ENCODE results near the gene OR4K15. TPM values are rescaled to one million over a fixed set of nuclear protein-coding genes. Genes with fewer than 3 reads are reported as not detected.

OR4K15 gene
- not detected in 2 replicates for total RNA-seq

GRCh38 chr14:19975291-19975690, at the start of gene OR4K15:
OR4K15 (plus strand) TSS chr14:19975591; CDS start chr14:19975591, 0 bp downstream.

GRCh38 chr14:19930617-19931016, 44.8 kb upstream of the OR4K15 start, which contains the start of gene OR4K1:
OR4K1 (plus strand) TSS chr14:19930917; CDS start chr14:19935667, 4,750 bp downstream.

GRCh38 chr14:20001863-20002262, 26.5 kb downstream of the OR4K15 start, which contains the start of gene OR4Q2:
OR4Q2 (plus strand) TSS chr14:20002163.

GRCh38 chr14:20019257-20019865, 44.0 kb downstream of the OR4K15 start, which contains the start of gene OR4K14:
OR4K14 (minus strand) TSS chr14:20019307; CDS start chr14:20015193, 4,114 bp downstream.

Other genes with a start within 250 kb of the OR4K15 start
- gene OR4Q3, start 232.0 kb upstream of the OR4K15 start, total RNA-seq: not detected in 2 replicates
- gene OR4M1, start 202.1 kb upstream of the OR4K15 start, total RNA-seq: not detected in 2 replicates
- gene OR4N2, start 171.8 kb upstream of the OR4K15 start, total RNA-seq: not detected in 2 replicates
- not detected in 2 replicates for gene OR4K2, start 100.4 kb upstream of the OR4K15 start, total RNA-seq
- not detected in 2 replicates for gene OR4K5, start 55.0 kb upstream of the OR4K15 start, total RNA-seq
- gene OR4K1, start 44.7 kb upstream of the OR4K15 start, total RNA-seq: not detected in 2 replicates
- gene OR4Q2, start 26.6 kb downstream of the OR4K15 start, total RNA-seq: not detected in 2 replicates
- gene OR4K14, start 43.7 kb downstream of the OR4K15 start, total RNA-seq: not detected in 2 replicates
- not detected in 2 replicates for gene OR4K13, start 60.4 kb downstream of the OR4K15 start, total RNA-seq
- not detected in 2 replicates for gene OR4L1, start 84.5 kb downstream of the OR4K15 start, total RNA-seq
- not detected in 2 replicates for gene OR4K17, start 135.1 kb downstream of the OR4K15 start, total RNA-seq
- not detected in 2 replicates for gene OR4N5, start 163.2 kb downstream of the OR4K15 start, total RNA-seq
- gene OR11G2, start 215.3 kb downstream of the OR4K15 start, total RNA-seq: not detected in 2 replicates
- gene OR11H6, start 248.1 kb downstream of the OR4K15 start, total RNA-seq: not detected in 2 replicates

Measured in myometrial cell (primary cell).